Colonic mucosa (tissue), 4 donors: Measurements from ENCODE around the gene U2AF2. TPM values are rescaled to one million over a fixed set of nuclear protein-coding genes. Genes with fewer than 3 reads are reported as not detected.
A peak's percentile ranks its signal among the peaks of the same experiment; 100 is the strongest.

Experiments used
- DNase-seq: peaks from one replicate; pipeline ENCODE4 v3.0.0-alpha.2; 2020
- H3K27ac ChIP-seq: fragments of 200-600 bp; one replicate; pipeline ENCODE4 v1.8.0; 2021
- H3K27me3 ChIP-seq: fragments of 200-600 bp; one replicate; pipeline ENCODE4 v1.8.0; 2021
- H3K36me3 ChIP-seq: fragments of 200-600 bp; one replicate; pipeline ENCODE4 v1.8.0; 2021
- H3K4me1 ChIP-seq: fragments of 200-600 bp; one replicate; pipeline ENCODE4 v1.8.0; 2021; ENCODE audit warnings: mild to moderate bottlenecking
- H3K4me3 ChIP-seq: fragments of 200-600 bp; one replicate; pipeline ENCODE4 v1.8.0; 2021
- H3K9ac ChIP-seq, 2 donors: one replicate each; pipeline ENCODE4 v1.7.0; 2013; ENCODE audit warnings: control low read depth in 2 of 2, low read depth in 2 of 2, low read length in 2 of 2
- H3K9me3 ChIP-seq: fragments of 200-600 bp; one replicate; pipeline ENCODE4 v1.8.0; 2021
- CTCF ChIP-seq: fragments of 200-600 bp; IDR thresholded peaks from one replicate; pipeline ENCODE4 v1.8.0; 2022; ENCODE audit warnings: antibody characterized with exemption, mild to moderate bottlenecking
- intact Hi-C: fragments of 100-400 bp; cut with DNase I; formaldehyde crosslinking; loops from one replicate; pipeline ENCODE4 v1.14.1; 2022
- total RNA-seq, 2 donors: library from RNA; stranded (reverse); fragmentation: NEBNext Ultra II Directional in 1 of 2; extraction: Animal tissue kit (Norgen Biotek cat#: 25700) in 1 of 2; gene quantifications; one replicate each; pipeline ENCODE4 v1.2.1, GENCODE V29; 2021
- donor health status: healthy.
- donor health status: DM: no; HTN: no; CAD: no.
- donor health status: DM: no; HTN: no; CAD: no.

U2AF2 gene
- total RNA-seq, 2 donors from 2014 or later: 146 to 289 TPM

- H3K27me3 ChIP-seq: no peaks in the 10 kb centered on the region
- no peak for TF ChIP-seq CTCF
- intact Hi-C loops: no loop called here
- H3K36me3 ChIP-seq: no peaks in the 10 kb centered on the region
- H3K9ac ChIP-seq: peak overlapping the region; percentile 74 to 75
- peak overlapping the region; percentile 51 for H3K4me3 ChIP-seq
- DNase-seq: no peak
- peaks cover 13% of the 10 kb centered on the region for H3K4me1 ChIP-seq
- no peaks in the 10 kb centered on the region for H3K9me3 ChIP-seq
- H3K27ac ChIP-seq: peak overlapping the region; percentile 10
Observed at GRCh38 chr19:55648585-55649267, 6.1 kb upstream of the U2AF2 start.

- intact Hi-C loops: no loop called here
- TF ChIP-seq CTCF: no peak
- Histone ChIP-seq H3K9me3 (no peaks in the 10 kb centered on the region), H3K4me3 (peak overlapping the region; percentile 51), H3K9ac (peak overlapping the region in 1 of 2 donors; percentile 75), H3K4me1 (peaks cover 8% of the 10 kb centered on the region), H3K27me3 (no peaks in the 10 kb centered on the region), H3K27ac (no peak overlapping the region), H3K36me3 (no peaks in the 10 kb centered on the region)
- DNase-seq: no peak
Observed at GRCh38 chr19:55649268-55650125, 5.3 kb upstream of the U2AF2 start.

GRCh38 chr19:55650126-55650557 is 4.7 kb upstream of the U2AF2 start:
- Histone ChIP-seq H3K27me3 (no peaks in the 10 kb centered on the region), H3K27ac (no peak overlapping the region), H3K4me3 (no peak overlapping the region), H3K36me3 (no peaks in the 10 kb centered on the region), H3K9me3 (no peaks in the 10 kb centered on the region), H3K4me1 (peaks cover 4% of the 10 kb centered on the region), H3K9ac (no peak overlapping the region)
- intact Hi-C loops: no loop called here
- TF ChIP-seq CTCF: no peak
- no peak for DNase-seq

GRCh38 chr19:55650602-55651230 is 4.1 kb upstream of the U2AF2 start:
- Histone ChIP-seq H3K36me3 (no peaks in the 10 kb centered on the region), H3K27me3 (no peaks in the 10 kb centered on the region), H3K9me3 (no peaks in the 10 kb centered on the region), H3K4me1 (peaks cover 4% of the 10 kb centered on the region), H3K27ac (no peak overlapping the region), H3K4me3 (no peak overlapping the region), H3K9ac (no peak overlapping the region)
- intact Hi-C loops: no loop called here
- TF ChIP-seq CTCF: no peak
- DNase-seq: no peak

- DNase-seq: no peak
- H3K9ac ChIP-seq: no peak overlapping the region
- no peaks in the 10 kb centered on the region for H3K9me3 ChIP-seq
- no peaks in the 10 kb centered on the region for H3K36me3 ChIP-seq
- H3K27ac ChIP-seq: no peak overlapping the region
- TF ChIP-seq CTCF: no peak
- H3K4me3 ChIP-seq: no peak overlapping the region
- no peaks in the 10 kb centered on the region for H3K27me3 ChIP-seq
- intact Hi-C loops: no loop called here
- H3K4me1 ChIP-seq: peaks cover 6% of the 10 kb centered on the region
Observed at GRCh38 chr19:55651236-55651635, 3.6 kb upstream of the U2AF2 start.
